ENCODE data around the gene PSMB7. TPM values are rescaled to one million over a fixed set of nuclear protein-coding genes. Genes with fewer than 3 reads are reported as not detected.
A peak's percentile ranks its signal among the peaks of the same experiment; 100 is the strongest.

The PSMB7 gene
- total RNA-seq, 1 experiment from 2014 or later, result 380 TPM

- no TSS peak for BruUV-seq (replicated peaks)
- no peaks in the 10 kb centered on the region for H3K9me3 ChIP-seq (ENCODE audit: low read depth, low read length, poor library complexity, severe bottlenecking)
- H3K36me3 ChIP-seq (ENCODE audit: insufficient read depth, low read length, poor library complexity, severe bottlenecking), result peaks cover 49% of the 10 kb centered on the region
- H3K4me3 ChIP-seq (ENCODE audit: low read depth, low read length, poor library complexity, severe bottlenecking), result no peak overlapping the region
- no peak for TF ChIP-seq CTCF (conservative IDR thresholded peaks at IDR 0.05; ENCODE audit: low read depth, low read length)
- TF ChIP-seq EZH2 (IDR thresholded peaks at IDR 0.05; ENCODE audit: borderline replicate concordance, low read depth, low read length, poor library complexity, severe bottlenecking), result no peak
- ChIA-PET CTCF (no interaction called here), POLR2A (ENCODE audit: low non-redundant PET) (no interaction called here)
- H3K27me3 ChIP-seq (replicated peaks; ENCODE audit: insufficient read depth, low read depth, low read length, poor library complexity), result no peaks in the 10 kb centered on the region
- intact Hi-C loops (cut with micrococcal nuclease; ENCODE audit: unreplicated experiment), result no loop called here
- H3K27ac ChIP-seq (ENCODE audit: low read depth, low read length, poor library complexity, severe bottlenecking), result no peak overlapping the region
- no peak for DNase-seq (ENCODE audit: low spot score)
- peaks cover 7% of the 10 kb centered on the region for H3K4me1 ChIP-seq (ENCODE audit: insufficient read depth, low read length, poor library complexity, severe bottlenecking)
Measured at GRCh38 chr9:124399968-124400940, 15.0 kb downstream of the PSMB7 start.

GRCh38 chr9:124399323-124399967 lies 15.8 kb downstream of the PSMB7 start:
- no TSS peak for BruUV-seq (replicated peaks)
- CTCF ChIA-PET, result no interaction called here
- peaks cover 8% of the 10 kb centered on the region for H3K4me1 ChIP-seq (ENCODE audit: insufficient read depth, low read length, poor library complexity, severe bottlenecking)
- H3K27me3 ChIP-seq (replicated peaks; ENCODE audit: insufficient read depth, low read depth, low read length, poor library complexity), result no peaks in the 10 kb centered on the region
- TF ChIP-seq EZH2 (IDR thresholded peaks at IDR 0.05; ENCODE audit: borderline replicate concordance, low read depth, low read length, poor library complexity, severe bottlenecking), result no peak
- no peak for TF ChIP-seq CTCF (conservative IDR thresholded peaks at IDR 0.05; ENCODE audit: low read depth, low read length)
- no peak overlapping the region for H3K4me3 ChIP-seq (ENCODE audit: low read depth, low read length, poor library complexity, severe bottlenecking)
- peak overlapping the region; percentile 51 for H3K27ac ChIP-seq (ENCODE audit: low read depth, low read length, poor library complexity, severe bottlenecking)
- intact Hi-C loops (cut with micrococcal nuclease; ENCODE audit: unreplicated experiment), result no loop called here
- no peaks in the 10 kb centered on the region for H3K9me3 ChIP-seq (ENCODE audit: low read depth, low read length, poor library complexity, severe bottlenecking)
- no peak for DNase-seq (ENCODE audit: low spot score)
- H3K36me3 ChIP-seq (ENCODE audit: insufficient read depth, low read length, poor library complexity, severe bottlenecking), result peaks cover 41% of the 10 kb centered on the region
- POLR2A ChIA-PET (ENCODE audit: low non-redundant PET), result no interaction called here

- ChIA-PET CTCF (interaction anchor here (1.6 kb wide), 1 partner anchor 10 kb away, joined by 9 read pairs; no protein-coding TSS in a partner anchor), POLR2A (ENCODE audit: low non-redundant PET) (no interaction called here)
- Histone ChIP-seq H3K4me1 (ENCODE audit: insufficient read depth, low read length, poor library complexity, severe bottlenecking) (peaks cover 19% of the 10 kb centered on the region), H3K9me3 (ENCODE audit: low read depth, low read length, poor library complexity, severe bottlenecking) (no peaks in the 10 kb centered on the region), H3K27ac (ENCODE audit: low read depth, low read length, poor library complexity, severe bottlenecking) (no peak overlapping the region), H3K36me3 (ENCODE audit: insufficient read depth, low read length, poor library complexity, severe bottlenecking) (peaks cover 30% of the 10 kb centered on the region), H3K4me3 (ENCODE audit: low read depth, low read length, poor library complexity, severe bottlenecking) (no peak overlapping the region), H3K27me3 (replicated peaks; ENCODE audit: insufficient read depth, low read depth, low read length, poor library complexity) (no peaks in the 10 kb centered on the region)
- DNase-seq (ENCODE audit: low spot score), result no peak
- no peak for TF ChIP-seq EZH2 (IDR thresholded peaks at IDR 0.05; ENCODE audit: borderline replicate concordance, low read depth, low read length, poor library complexity, severe bottlenecking)
- TF ChIP-seq CTCF (conservative IDR thresholded peaks at IDR 0.05; ENCODE audit: low read depth, low read length), result no peak
- intact Hi-C loops (cut with micrococcal nuclease; ENCODE audit: unreplicated experiment), result no loop called here
- BruUV-seq (replicated peaks), result no TSS peak
Measured at GRCh38 chr9:124398191-124398935, 16.9 kb downstream of the PSMB7 start.
